ENCODE measurements around the gene EXOSC2.

Gene EXOSC2

GRCh38 chr9:130668196-130668595 lies 25.4 kb upstream of the EXOSC2 start:
- TF ChIP-seq CTCF (IDR thresholded peaks at IDR 0.05; ENCODE audit: borderline replicate concordance, insufficient read depth, low read depth, low read length): no peak
- no peak overlapping the region for H3K4me3 ChIP-seq (ENCODE audit: low read depth, low read length)

GRCh38 chr9:130668659-130669058 lies 24.9 kb upstream of the EXOSC2 start:
- no peak overlapping the region for H3K4me3 ChIP-seq (ENCODE audit: low read depth, low read length)
- TF ChIP-seq CTCF (IDR thresholded peaks at IDR 0.05; ENCODE audit: borderline replicate concordance, insufficient read depth, low read depth, low read length): no peak

- no peak for TF ChIP-seq CTCF (IDR thresholded peaks at IDR 0.05; ENCODE audit: borderline replicate concordance, insufficient read depth, low read depth, low read length)
- H3K4me3 ChIP-seq (ENCODE audit: low read depth, low read length): no peak overlapping the region
These were observed 23.6 kb upstream of the EXOSC2 start for GRCh38 chr9:130669965-130670364.

GRCh38 chr9:130670644-130671043 lies 22.9 kb upstream of the EXOSC2 start:
- no peak for TF ChIP-seq CTCF (IDR thresholded peaks at IDR 0.05; ENCODE audit: borderline replicate concordance, insufficient read depth, low read depth, low read length)
- H3K4me3 ChIP-seq (ENCODE audit: low read depth, low read length): no peak overlapping the region

- no peak overlapping the region for H3K4me3 ChIP-seq (ENCODE audit: low read depth, low read length)
- no peak for TF ChIP-seq CTCF (IDR thresholded peaks at IDR 0.05; ENCODE audit: borderline replicate concordance, insufficient read depth, low read depth, low read length)
These were observed 21.1 kb upstream of the EXOSC2 start for GRCh38 chr9:130672466-130672865.

GRCh38 chr9:130672933-130673615 lies 20.5 kb upstream of the EXOSC2 start:
- no peak for TF ChIP-seq CTCF (IDR thresholded peaks at IDR 0.05; ENCODE audit: borderline replicate concordance, insufficient read depth, low read depth, low read length)
- no peak overlapping the region for H3K4me3 ChIP-seq (ENCODE audit: low read depth, low read length)

- no peak overlapping the region for H3K4me3 ChIP-seq (ENCODE audit: low read depth, low read length)
- TF ChIP-seq CTCF (IDR thresholded peaks at IDR 0.05; ENCODE audit: borderline replicate concordance, insufficient read depth, low read depth, low read length): no peak
These were observed 18.2 kb upstream of the EXOSC2 start for GRCh38 chr9:130675396-130675795.
